HEK293T (cell line): ENCODE results near the gene ADAMTS9.

Experiments used
- CTCF ChIA-PET: fragments of 350-600 bp; formaldehyde crosslinking; extraction: SDS; loops from one replicate; lab custom pipeline; 2021; ENCODE audit warnings: antibody characterized with exemption, inconsistent platforms; lab: Yijun Ruan, JAX
- POLR2A ChIA-PET: fragments of 350-600 bp; formaldehyde crosslinking; extraction: SDS; loops from one replicate; lab custom pipeline; 2020; ENCODE audit warnings: antibody characterized with exemption, inconsistent platforms; lab: Yijun Ruan, JAX
- DNase-seq: peaks from one replicate; pipeline ENCODE4 v3.0.0; 2012; ENCODE audit warnings: mixed read lengths; ENCODE audit errors: extremely low spot score
- ARNT ChIP-seq: fragments of 450-650 bp; IDR thresholded peaks from 2 replicates; pipeline ENCODE4 v1.6.1; 2017; ENCODE audit warnings: mild to moderate bottlenecking
- BHLHE40 ChIP-seq: fragments of 450-650 bp; IDR thresholded peaks from 2 replicates; pipeline ENCODE4 v1.6.1; 2016; ENCODE audit warnings: mild to moderate bottlenecking, moderate library complexity, borderline replicate concordance
- CTBP1 ChIP-seq: fragments of 450-650 bp; IDR thresholded peaks from 2 replicates; pipeline ENCODE4 v1.6.1; 2016; ENCODE audit warnings: borderline replicate concordance
- ELF4 ChIP-seq: fragments of 450-650 bp; IDR thresholded peaks from 2 replicates; pipeline ENCODE4 v1.6.1; 2017; ENCODE audit warnings: antibody characterized with exemption
- FOXA1 ChIP-seq: fragments of 450-650 bp; IDR thresholded peaks from 2 replicates; pipeline ENCODE4 v1.6.1; 2016; ENCODE audit warnings: mild to moderate bottlenecking
- FOXK2 ChIP-seq: fragments of 450-650 bp; IDR thresholded peaks from 2 replicates; pipeline ENCODE4 v1.6.1; 2016; ENCODE audit warnings: mild to moderate bottlenecking
- FOXM1 ChIP-seq: fragments of 450-650 bp; IDR thresholded peaks from 2 replicates; pipeline ENCODE4 v1.6.1; 2017; ENCODE audit warnings: mild to moderate bottlenecking, borderline replicate concordance
- HDGF ChIP-seq: fragments of 450-650 bp; IDR thresholded peaks from 2 replicates; pipeline ENCODE4 v1.6.1; 2017; ENCODE audit warnings: antibody characterized with exemption, borderline replicate concordance
- L3MBTL2 ChIP-seq: fragments of 450-650 bp; conservative IDR thresholded peaks from 2 replicates; pipeline ENCODE4 v1.6.1; 2016; ENCODE audit warnings: mild to moderate bottlenecking
- LEF1 ChIP-seq: fragments of 450-650 bp; IDR thresholded peaks from 2 replicates; pipeline ENCODE4 v1.6.1; 2017; ENCODE audit warnings: mild to moderate bottlenecking, borderline replicate concordance
- NFRKB ChIP-seq: fragments of 450-650 bp; IDR thresholded peaks from 2 replicates; pipeline ENCODE4 v1.6.1; 2016; ENCODE audit warnings: mild to moderate bottlenecking, moderate library complexity
- SP1 ChIP-seq: fragments of 450-650 bp; IDR thresholded peaks from 2 replicates; pipeline ENCODE4 v1.6.1; 2017
- SUZ12 ChIP-seq: fragments of 450-650 bp; IDR thresholded peaks from 2 replicates; pipeline ENCODE4 v1.6.1; 2016; ENCODE audit warnings: mild to moderate bottlenecking
- TARDBP ChIP-seq: fragments of 450-650 bp; IDR thresholded peaks from 2 replicates; pipeline ENCODE4 v1.6.1; 2016
- ZNF384 ChIP-seq: fragments of 450-650 bp; IDR thresholded peaks from 2 replicates; pipeline ENCODE4 v1.6.1; 2016
- TF ChIP-seq, protein P1 (sequence below): fragments of 450-650 bp; IDR thresholded peaks from 2 replicates; pipeline ENCODE4 v1.6.1; 2016

ADAMTS9 gene

DNA sequence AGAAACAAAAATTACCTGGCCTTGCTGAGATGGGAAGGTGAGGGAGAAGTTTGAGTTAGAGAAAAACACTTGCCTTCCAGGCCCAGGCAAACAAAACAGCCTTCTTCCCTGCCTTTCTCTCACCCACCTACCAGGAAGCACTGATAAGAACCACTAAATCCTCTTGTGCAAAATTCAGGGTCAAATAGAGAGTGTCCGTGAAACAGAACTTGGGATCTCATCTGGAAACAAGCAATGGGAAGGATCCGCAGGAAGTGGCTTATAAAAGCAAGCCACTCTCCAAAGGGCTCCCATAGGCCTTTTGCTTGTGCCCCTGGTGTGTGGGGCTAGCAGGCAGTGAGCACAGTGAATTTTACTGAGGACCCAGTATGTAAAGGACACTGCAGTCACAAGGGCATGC, 11.0 kb downstream of the ADAMTS9 start:
- ChIA-PET CTCF (no interaction called here), POLR2A (no interaction called here)
- TF ChIP-seq ZNF384 (no peak), FOXA1 (no peak), FOXM1 (no peak), CTBP1 (no peak), LEF1 (no peak), ELF4 (no peak), L3MBTL2 (no peak), TARDBP (no peak), BHLHE40 (no peak)
- no peak for DNase-seq

DNA sequence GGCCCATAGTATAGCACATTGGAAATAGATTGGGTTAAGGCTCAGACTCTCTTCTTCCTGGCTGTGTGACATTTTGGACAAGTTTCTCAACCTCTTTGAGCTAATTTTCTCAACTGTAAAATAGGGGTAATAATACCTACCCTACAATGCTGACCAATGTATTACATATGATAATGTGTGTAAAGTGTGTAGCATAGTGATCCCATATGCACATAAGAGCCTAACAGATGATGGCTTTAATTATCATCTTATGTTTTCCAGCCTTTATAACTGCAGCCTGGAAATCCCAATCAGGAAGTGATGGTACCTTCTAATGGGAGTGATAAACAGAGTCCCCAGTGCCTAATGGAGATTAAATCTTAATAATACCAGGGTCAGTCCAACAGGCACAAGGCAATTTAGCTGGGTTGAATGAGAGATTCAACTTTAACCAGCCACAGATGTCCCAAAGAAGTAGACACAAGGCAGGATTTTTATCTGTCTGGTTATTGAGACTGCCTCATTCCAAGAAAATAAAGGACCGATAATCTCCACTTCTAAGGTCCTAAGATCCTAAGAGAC, 12.0 kb downstream of the ADAMTS9 start:
- POLR2A ChIA-PET, result no interaction called here
- DNase-seq, result no peak
- TF ChIP-seq BHLHE40 (no peak), FOXA1 (no peak), FOXK2 (no peak), ARNT (no peak), CTBP1 (no peak), FOXM1 (no peak), LEF1 (no peak), ELF4 (no peak), SUZ12 (no peak), NFRKB (no peak), ZNF384 (no peak), SP1 (no peak), L3MBTL2 (no peak)
- TF ChIP-seq, protein P1, sequence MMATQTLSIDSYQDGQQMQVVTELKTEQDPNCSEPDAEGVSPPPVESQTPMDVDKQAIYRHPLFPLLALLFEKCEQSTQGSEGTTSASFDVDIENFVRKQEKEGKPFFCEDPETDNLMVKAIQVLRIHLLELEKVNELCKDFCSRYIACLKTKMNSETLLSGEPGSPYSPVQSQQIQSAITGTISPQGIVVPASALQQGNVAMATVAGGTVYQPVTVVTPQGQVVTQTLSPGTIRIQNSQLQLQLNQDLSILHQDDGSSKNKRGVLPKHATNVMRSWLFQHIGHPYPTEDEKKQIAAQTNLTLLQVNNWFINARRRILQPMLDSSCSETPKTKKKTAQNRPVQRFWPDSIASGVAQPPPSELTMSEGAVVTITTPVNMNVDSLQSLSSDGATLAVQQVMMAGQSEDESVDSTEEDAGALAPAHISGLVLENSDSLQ, result no peak
- CTCF ChIA-PET, result no interaction called here

DNA sequence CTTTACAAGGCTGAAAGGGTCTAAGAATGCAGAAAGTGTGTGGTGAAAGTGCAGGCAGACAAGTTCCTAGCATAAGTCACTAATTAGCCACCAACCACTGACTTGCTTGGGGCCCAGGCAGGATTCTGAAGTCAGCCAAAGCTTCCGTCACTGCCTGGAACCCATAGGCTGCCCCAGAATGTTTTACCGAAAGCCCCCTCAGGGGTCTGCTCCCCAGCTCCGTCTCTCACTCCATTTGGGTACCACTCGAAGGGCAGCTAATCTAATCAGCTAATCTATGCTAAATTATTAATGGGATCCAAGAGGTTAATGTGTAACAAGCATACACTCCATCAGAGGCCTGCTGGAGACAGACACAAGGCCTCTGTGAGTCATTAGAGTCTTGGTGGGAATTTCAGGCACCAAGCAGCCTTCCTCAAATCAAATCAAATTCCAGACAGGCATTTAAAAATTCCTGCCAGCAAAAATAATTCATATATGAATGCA, 13.2 kb downstream of the ADAMTS9 start:
- ChIA-PET CTCF (no interaction called here), POLR2A (no interaction called here)
- TF ChIP-seq FOXA1, result no peak
- TF ChIP-seq FOXK2, result no peak
- no peak for TF ChIP-seq LEF1
- no peak for TF ChIP-seq NFRKB
- no peak for TF ChIP-seq TARDBP
- TF ChIP-seq ARNT, result no peak
- TF ChIP-seq, protein P1, result no peak
- TF ChIP-seq CTBP1, result no peak
- no peak for TF ChIP-seq ELF4
- TF ChIP-seq L3MBTL2, result no peak
- TF ChIP-seq BHLHE40, result no peak
- no peak for TF ChIP-seq ZNF384
- TF ChIP-seq FOXM1, result no peak
- no peak for TF ChIP-seq SUZ12
- no peak for TF ChIP-seq HDGF
- no peak for TF ChIP-seq SP1
- DNase-seq, result no peak

DNA sequence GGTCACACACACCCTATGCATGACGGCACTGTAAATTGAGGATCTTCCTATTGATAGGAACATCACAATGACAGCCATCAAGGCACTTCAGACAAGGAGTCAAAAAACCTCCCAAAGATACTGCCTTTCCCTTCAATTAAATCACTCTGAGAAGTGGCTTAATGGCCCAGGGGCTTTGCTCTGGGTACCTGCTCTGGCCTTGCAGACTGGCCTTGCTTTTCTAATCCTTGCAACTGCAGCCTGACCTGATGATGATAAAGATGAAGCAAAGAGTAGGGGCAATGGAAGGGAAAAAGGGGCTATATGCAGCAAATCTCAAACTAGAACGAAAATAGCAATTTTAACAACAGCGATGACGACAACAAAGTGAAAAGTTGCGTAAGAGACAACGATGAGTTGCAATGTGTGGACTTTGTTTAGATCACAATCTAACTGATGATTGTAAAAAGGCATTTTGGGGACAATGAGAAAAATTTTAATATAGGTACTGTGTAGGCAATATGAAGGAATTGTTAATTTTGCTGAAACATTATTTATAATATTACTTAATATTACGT, 14.6 kb downstream of the ADAMTS9 start:
- CTCF ChIA-PET, result no interaction called here
- POLR2A ChIA-PET, result no interaction called here
- TF ChIP-seq, protein P1, result no peak
- TF ChIP-seq SP1, result no peak
- no peak for TF ChIP-seq ARNT
- no peak for TF ChIP-seq TARDBP
- TF ChIP-seq L3MBTL2, result no peak
- no peak for TF ChIP-seq FOXK2
- no peak for DNase-seq

DNA sequence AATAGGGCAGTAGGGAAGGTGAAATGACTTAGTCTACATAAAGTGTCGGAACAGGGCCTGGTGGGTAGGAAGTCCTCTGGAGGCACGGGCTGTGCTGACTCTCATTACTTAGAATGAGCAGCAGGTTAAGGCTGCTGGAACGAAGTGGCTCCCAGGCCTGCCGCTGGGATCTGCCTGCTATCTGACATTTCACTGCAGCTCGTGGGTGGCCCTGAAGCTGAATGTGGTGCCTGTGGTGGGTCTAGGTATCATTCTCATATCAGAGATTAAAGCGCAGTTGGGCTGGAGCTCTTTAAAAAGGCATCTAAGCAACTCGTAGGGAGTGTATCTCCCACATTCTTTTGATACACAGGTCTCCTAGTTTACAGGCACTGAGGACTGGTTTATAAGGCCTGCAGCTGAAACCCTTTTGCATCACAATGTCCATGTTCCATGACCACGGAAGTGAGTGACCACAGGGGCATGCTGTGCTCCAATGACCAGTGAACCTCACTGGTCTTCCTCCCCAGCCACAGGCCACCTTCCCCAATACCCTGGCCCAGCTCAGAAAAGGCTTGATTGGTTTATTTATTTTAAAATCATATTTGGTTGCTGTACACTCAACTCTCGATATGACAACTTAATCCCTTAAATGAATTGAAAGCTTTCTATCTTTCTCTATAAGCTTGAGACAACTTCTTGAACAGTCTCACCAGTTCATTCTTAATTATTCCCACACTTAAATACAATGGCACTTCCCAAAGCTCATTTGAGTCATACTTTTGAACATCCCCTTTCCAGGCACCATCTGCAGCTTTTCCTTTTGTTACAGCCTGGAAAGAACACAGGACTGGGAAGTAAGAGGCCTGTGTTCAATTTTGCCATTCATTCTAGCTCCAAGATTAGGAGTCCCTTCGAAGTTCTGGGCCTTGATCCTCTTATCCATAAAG, 19.0 kb downstream of the ADAMTS9 start:
- ChIA-PET POLR2A (no interaction called here), CTCF (no interaction called here)
- TF ChIP-seq FOXA1 (no peak), NFRKB (no peak)
- no peak for DNase-seq

DNA sequence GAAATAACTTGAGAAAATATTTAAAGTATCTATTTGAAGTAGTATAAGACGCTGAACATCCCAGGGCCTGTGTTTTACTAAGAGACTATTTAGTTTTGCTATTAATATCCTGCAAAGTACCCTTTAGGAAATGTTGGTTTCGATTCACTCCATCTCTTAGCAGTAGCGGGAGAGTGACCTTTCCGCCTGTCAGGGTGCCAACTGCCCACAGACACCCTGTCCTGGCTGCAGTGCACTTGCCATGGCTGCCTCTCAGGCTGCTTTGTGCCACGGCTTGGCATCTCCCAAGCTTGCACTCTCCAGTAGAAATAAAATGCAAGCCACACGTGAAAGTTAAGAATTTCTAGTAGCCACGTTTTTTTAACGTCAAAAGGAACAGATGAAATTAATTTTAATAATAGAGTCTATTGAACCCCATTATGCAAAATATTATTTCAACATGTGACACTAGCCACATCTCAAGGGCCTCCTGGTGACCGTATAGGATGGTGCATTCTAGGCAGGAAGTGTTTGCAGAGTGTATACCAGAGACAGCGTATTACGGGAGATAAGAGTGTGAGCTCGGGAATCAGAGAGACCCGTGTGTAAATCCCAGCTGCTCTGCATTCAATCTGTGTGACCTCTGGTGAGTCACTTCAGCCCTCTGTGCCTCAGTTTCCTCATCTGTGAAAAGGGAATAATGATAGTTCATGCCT, 19.8 kb downstream of the ADAMTS9 start:
- CTCF ChIA-PET, result no interaction called here
- no peak for DNase-seq
- TF ChIP-seq SP1, result no peak
- TF ChIP-seq ELF4, result no peak
- no peak for TF ChIP-seq LEF1
- TF ChIP-seq CTBP1, result no peak
- no peak for TF ChIP-seq ZNF384
- TF ChIP-seq HDGF, result no peak
- no peak for TF ChIP-seq FOXA1
- no peak for TF ChIP-seq FOXK2
- TF ChIP-seq BHLHE40, result no peak
- TF ChIP-seq FOXM1, result no peak
- TF ChIP-seq ARNT, result no peak
- no peak for TF ChIP-seq NFRKB
- TF ChIP-seq, protein P1, result no peak
- POLR2A ChIA-PET, result no interaction called here
